Bronchial epithelial cell (primary cell): ENCODE data around the gene PTS. TPM values are rescaled to one million over a fixed set of nuclear protein-coding genes. Genes with fewer than 3 reads are reported as not detected.

Experiments used
- DNase-seq: peaks from one replicate; pipeline ENCODE4 v3.0.0-alpha.2; 2010; ENCODE audit warnings: low read depth
- FAIRE-seq: peaks from 2 replicates; lab custom pipeline; 2011; peaks lifted over from hg19 to GRCh38; lab: Jason Lieb, UNC
- H3K27me3 ChIP-seq: 2 replicates; pipeline ENCODE4 v1.5.1; 2011; ENCODE audit warnings: low read length; ENCODE audit not compliant: control insufficient read depth, insufficient read depth
- H3K36me3 ChIP-seq: 2 replicates; pipeline ENCODE4 v1.5.1; 2011; ENCODE audit warnings: low read length; ENCODE audit not compliant: control insufficient read depth, insufficient read depth
- H3K4me3 ChIP-seq: 2 replicates; pipeline ENCODE4 v1.5.1; 2011; ENCODE audit warnings: mild to moderate bottlenecking, low read depth, low read length, control low read depth
- total RNA-seq: library from RNA; depleted of rRNA; stranded (reverse); fragments of >200 nt; gene quantifications from 2 replicates; pipeline ENCODE4 v1.2.1, GENCODE V29; 2014
- TF ChIP-seq, protein P1 (sequence below): IDR thresholded peaks from 2 replicates; pipeline ENCODE4 v1.5.1; 2011; ENCODE audit warnings: mild to moderate bottlenecking, moderate library complexity, low read length, control low read depth, inconsistent platforms; ENCODE audit not compliant: insufficient read depth, severe bottlenecking

The PTS gene
- total RNA-seq, 1 donor from 2014 or later, result 68.4 TPM

DNA sequence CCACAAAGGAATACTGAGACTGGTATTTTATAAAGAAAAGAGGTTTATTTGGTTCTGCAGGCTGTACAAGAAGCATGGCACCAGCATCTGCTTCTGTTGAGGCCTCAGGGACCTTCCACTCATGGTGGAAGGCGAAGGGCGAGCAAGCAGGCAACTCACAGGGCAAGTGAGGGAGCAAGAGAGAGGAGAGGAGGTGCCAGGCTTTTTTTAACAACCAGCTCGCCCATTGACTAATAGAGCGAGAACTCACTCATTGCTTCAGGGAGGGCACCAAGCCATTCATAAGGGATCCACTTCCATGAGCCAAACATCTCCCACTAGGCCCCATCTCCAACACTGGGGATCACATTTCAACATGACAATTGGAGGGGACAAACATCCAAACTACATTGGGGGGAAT, 1.2 kb downstream of the PTS start:
- no peak for DNase-seq
- H3K27me3 ChIP-seq, result no peaks in the 10 kb centered on the region

DNA sequence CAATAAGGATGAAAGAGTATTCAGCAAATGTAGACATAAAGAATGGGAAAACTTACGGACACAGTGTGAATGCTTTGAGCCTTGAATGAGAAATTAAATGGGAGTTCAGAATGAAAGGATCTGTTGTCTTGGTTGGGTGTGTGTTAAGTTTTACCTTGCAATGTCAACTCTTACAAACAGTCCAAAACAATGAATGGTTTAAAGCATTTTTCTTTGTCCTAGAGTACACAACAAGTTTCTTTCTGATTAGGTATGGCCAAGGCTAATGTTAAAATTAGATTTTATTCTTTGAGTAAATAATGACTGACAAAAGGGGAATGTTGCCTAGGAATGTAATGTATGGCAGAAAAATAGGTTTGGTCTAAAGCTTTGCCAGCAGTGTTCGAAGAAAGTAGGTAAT, 2.5 kb downstream of the PTS start:
- Histone ChIP-seq H3K4me3 (no peak overlapping the region), H3K27me3 (no peaks in the 10 kb centered on the region), H3K36me3 (peaks cover 5% of the 10 kb centered on the region)
- TF ChIP-seq, protein P1, sequence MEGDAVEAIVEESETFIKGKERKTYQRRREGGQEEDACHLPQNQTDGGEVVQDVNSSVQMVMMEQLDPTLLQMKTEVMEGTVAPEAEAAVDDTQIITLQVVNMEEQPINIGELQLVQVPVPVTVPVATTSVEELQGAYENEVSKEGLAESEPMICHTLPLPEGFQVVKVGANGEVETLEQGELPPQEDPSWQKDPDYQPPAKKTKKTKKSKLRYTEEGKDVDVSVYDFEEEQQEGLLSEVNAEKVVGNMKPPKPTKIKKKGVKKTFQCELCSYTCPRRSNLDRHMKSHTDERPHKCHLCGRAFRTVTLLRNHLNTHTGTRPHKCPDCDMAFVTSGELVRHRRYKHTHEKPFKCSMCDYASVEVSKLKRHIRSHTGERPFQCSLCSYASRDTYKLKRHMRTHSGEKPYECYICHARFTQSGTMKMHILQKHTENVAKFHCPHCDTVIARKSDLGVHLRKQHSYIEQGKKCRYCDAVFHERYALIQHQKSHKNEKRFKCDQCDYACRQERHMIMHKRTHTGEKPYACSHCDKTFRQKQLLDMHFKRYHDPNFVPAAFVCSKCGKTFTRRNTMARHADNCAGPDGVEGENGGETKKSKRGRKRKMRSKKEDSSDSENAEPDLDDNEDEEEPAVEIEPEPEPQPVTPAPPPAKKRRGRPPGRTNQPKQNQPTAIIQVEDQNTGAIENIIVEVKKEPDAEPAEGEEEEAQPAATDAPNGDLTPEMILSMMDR, result no peak
- FAIRE-seq, result no peak
- DNase-seq, result no peak

More for the DNA sequence above, 1.2 kb downstream of the PTS start:
- H3K4me3 ChIP-seq, result no peak overlapping the region
- FAIRE-seq, result no peak
- TF ChIP-seq, protein P1, result no peak
- H3K36me3 ChIP-seq, result peaks cover 5% of the 10 kb centered on the region

DNA sequence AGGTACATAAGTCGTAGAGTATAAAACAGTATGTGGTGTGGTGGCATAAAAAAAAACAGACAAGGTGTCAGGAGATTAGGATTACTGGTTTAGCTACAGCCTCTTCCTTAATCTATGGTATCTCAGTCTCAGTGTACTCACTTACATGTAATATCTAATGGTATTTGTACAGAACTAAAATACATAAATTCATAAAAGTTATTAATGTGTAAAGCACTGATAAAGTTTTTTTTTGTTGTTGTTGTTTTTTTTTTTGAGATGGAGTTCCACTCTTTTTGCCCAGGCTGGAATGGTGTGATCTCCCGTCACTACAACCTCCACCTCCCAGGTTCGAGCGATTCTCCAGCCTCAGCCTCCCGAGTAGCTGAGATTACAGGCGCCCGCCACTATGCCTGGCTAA, 2.9 kb downstream of the PTS start:
- FAIRE-seq (no peak), DNase-seq (no peak)
- peaks cover 5% of the 10 kb centered on the region for H3K36me3 ChIP-seq
- H3K27me3 ChIP-seq, result no peaks in the 10 kb centered on the region
- no peak overlapping the region for H3K4me3 ChIP-seq
- TF ChIP-seq, protein P1, result no peak

DNA sequence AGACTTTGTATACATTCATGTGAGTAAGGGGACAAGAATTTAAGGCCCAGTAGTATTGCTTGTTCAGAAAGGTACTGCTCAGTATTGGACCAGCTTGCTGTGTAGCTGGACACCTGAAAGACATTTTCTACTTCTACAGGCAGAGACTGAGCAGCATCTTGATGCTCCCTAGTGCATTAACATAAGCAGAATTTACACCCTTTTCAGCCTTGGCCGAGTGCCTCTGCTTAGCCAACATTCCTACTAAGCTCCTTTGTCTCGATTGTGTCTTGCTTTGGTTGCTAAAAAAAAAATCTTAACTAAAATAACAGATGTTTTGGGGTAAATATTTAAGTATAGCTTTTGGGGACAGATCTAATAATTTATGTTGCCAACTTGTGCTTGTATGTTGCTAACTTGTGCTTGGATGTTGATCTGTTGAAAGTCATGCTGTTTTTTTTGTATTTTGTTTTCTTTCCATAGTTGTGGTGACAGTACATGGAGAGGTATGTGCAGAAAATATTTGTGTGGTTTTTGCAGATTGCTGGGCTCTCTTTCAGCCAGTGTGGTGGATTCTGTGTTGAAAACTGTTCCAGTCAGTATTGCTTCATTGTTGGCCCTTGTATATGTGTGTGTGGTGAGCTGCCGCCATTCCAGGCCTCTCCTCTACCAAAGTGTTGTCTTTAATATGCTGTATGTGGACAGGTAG, 3.7 kb downstream of the PTS start:
- Histone ChIP-seq H3K4me3 (no peak overlapping the region), H3K36me3 (peaks cover 5% of the 10 kb centered on the region), H3K27me3 (no peaks in the 10 kb centered on the region)
- TF ChIP-seq, protein P1, result no peak
- FAIRE-seq (no peak), DNase-seq (no peak)

DNA sequence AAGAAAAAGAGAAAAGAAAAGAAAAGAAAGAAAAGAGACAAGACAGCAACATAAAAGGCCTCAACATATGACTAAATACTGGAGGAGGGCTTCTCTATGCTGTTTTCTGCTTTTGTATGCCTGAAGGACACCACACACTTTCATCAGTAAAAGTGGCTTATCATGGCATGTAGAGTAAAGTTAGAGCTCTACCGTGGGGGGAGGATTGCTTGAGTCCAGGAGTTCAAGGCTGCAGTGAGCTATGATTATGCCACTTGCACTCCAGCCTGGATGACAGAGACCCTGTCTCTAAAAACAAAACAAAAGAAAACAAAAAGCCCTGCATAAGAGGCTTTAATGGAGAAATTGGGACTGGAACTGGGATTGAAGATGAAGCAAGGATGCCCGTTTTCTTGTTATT, 5.7 kb downstream of the PTS start:
- H3K36me3 ChIP-seq, result peaks cover 5% of the 10 kb centered on the region
- no peak overlapping the region for H3K4me3 ChIP-seq
- DNase-seq, result no peak
- TF ChIP-seq, protein P1, result no peak
- no peak for FAIRE-seq
- H3K27me3 ChIP-seq, result no peaks in the 10 kb centered on the region
